Activated T-cell treated with anti-CD3 and anti-CD28 coated beads for 4 hours (primary cell): Measurements from ENCODE around the gene KCTD1.

Experiments
- DNase-seq: peaks from one replicate; pipeline ENCODE4 v3.0.0-alpha.2; 2020

The KCTD1 gene

GRCh38 chr18:26421503-26421902, 126.8 kb downstream of the KCTD1 start:
- no peak for DNase-seq

- no peak for DNase-seq
Measured at GRCh38 chr18:26419746-26420145, 128.6 kb downstream of the KCTD1 start.

DNA sequence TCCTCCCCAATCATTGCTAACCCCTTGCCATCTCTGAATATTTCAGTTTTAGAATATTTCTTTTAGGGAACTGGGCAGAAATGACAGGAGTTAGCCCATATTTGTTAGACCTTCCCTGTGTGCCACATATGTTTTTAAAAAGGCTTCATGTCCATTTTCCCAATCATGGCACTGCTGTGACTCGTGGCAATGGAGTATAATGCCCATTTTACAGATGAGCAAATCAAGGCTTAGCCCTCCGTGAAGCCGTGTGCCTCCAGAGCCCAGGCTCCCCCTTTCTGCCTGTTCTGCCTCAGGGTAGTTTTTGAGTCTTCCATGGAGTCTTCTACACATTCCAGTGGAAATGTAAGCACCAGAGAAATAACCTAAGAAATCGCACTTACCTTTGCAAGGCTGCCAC, 130.1 kb downstream of the KCTD1 start:
- no peak for DNase-seq

DNA sequence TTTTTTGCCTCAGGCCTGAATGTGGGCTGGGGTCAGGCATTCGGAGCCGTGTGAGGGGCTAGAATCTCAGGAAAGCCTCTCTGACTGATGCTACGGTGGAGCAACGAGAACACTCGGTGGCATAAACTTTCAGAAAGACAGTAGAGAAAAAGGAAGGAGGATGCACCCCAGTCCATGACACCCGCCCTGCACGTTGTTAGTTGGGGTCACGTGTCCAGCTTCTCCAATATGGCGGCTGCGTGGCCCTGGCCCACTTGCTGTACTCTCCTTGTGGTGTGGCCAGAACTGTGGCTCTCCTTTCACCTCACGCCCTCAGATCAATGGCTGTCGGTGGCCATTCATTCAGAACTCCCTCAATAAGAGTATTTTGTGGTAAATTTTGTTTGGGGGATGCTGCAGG, 131.2 kb downstream of the KCTD1 start:
- no peak for DNase-seq

GRCh38 chr18:26416652-26417150, 131.7 kb downstream of the KCTD1 start:
- no peak for DNase-seq

- no peak for DNase-seq
Measured at GRCh38 chr18:26415631-26416030, 132.7 kb downstream of the KCTD1 start.

DNA sequence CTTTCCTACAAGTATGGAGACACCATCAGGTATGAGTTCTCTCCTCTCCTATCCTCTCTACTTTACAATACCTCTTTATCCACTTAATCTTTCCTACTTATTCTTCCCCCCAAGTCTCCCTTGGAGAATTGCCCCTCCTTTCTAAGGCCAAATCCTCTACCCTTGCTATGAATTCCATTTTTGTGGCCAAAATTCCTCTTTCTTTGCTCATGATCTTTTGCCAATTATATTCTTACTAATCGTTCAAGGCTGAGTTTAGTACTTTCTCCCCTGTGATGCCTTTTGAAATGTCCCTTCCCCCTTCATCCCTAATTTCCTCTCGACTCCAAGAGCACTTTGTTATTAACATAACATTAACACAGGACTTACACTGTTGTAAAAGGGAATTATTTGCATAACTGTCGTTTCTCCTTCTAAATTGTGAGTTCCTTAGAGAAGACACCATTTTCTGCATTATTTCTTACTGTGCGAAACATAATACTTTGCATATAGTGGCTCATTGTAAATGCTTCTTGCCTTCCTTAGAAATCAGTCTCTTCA, 133.4 kb downstream of the KCTD1 start:
- no peak for DNase-seq

GRCh38 chr18:26409091-26409490, 139.3 kb downstream of the KCTD1 start:
- DNase-seq, result no peak

GRCh38 chr18:26407736-26408601, 140.4 kb downstream of the KCTD1 start:
- no peak for DNase-seq

GRCh38 chr18:26406854-26407517, 141.4 kb downstream of the KCTD1 start:
- no peak for DNase-seq

DNA sequence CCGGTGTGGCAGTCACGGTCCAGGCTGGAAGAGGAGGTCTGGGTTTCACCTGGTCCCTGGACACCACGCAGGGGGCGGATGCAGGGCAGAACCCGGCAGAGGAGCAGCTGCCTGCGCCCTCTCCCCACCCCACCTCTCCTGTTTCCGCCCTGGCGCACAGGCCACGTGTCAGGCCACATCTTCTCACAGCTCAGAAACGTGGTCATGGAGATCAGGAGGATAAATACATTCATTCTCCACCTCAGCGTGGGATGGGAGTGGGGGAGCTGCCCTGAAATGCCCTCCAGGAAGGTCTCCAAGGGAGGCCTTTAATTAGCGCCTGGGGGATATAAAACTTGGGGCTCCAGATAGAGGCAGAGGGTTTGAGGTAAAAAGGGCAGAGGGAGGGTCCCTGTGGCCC, 142.0 kb downstream of the KCTD1 start:
- no peak for DNase-seq

DNA sequence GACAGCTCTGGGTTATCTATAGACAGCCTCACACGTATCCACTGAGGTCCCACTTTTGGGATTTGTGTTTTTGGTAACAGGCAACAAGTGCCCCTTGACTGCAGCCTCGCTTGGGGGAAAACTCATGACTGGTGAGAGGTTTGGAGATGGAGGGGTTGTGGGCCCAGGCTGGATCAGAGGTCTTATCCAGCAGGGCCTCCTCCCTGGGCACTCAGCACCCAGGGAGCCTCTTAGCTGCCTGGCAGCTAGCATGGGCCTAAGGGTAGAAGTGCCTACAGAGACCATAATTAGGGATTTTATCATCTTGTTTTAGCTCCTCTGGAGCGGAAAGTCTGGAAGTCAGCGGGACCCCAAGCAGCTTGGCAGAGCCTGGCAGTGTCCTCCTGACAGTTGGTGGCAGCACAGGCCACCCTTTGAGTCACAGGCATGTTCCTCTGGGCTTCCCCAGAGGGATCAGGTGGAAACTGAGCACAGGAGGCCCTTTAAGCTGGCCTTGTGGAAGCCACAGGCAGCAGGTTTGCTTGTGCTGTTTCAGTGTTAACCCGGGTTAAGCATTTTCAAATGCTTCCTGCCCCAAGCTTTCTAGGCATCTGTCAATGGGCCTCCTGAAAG, 143.1 kb downstream of the KCTD1 start:
- no peak for DNase-seq
